Neural cell (in vitro differentiated cells): ENCODE data around the gene PMF1. TPM values are rescaled to one million over a fixed set of nuclear protein-coding genes. Genes with fewer than 3 reads are reported as not detected.

ENCODE experiments used
- H2AFZ ChIP-seq: fragments of 200-600, 300-800 bp; sonication (generic), shearing (Covaris generic); 2 replicates; pipeline ENCODE4 v1.6.0; 2014; ENCODE audit warnings: low read depth, mild to moderate bottlenecking, antibody characterized with exemption, low read length, moderate library complexity
- H3F3A ChIP-seq: fragments of 200-600 bp; shearing (Covaris generic); 2 replicates; pipeline ENCODE4 v1.6.1; 2016; ENCODE audit warnings: mild to moderate bottlenecking, moderate library complexity, mixed read lengths, antibody characterized with exemption, low read length; ENCODE audit not compliant: insufficient read depth, poor library complexity, severe bottlenecking
- H3K27ac ChIP-seq: fragments of 200-600, 300-800 bp; sonication (generic), shearing (Covaris generic); 2 replicates; pipeline ENCODE4 v1.5.1; 2014; ENCODE audit warnings: mild to moderate bottlenecking, low read length, moderate library complexity
- H3K27me3 ChIP-seq: fragments of 300-800, 200-600 bp; sonication (generic), shearing (Covaris generic); 2 replicates; pipeline ENCODE4 v1.6.0; 2014; ENCODE audit warnings: mild to moderate bottlenecking, low read depth, low read length, moderate library complexity; ENCODE audit not compliant: insufficient read depth
- H3K36me3 ChIP-seq: fragments of 300-800, 200-600 bp; sonication (generic), shearing (Covaris generic); 2 replicates; pipeline ENCODE4 v1.5.1; 2014; ENCODE audit warnings: mild to moderate bottlenecking, antibody characterized with exemption, low read length, moderate library complexity; ENCODE audit not compliant: insufficient read depth
- H3K4me2 ChIP-seq: fragments of 300-800, 200-600 bp; sonication (generic), shearing (Covaris generic); 2 replicates; pipeline ENCODE4 v1.6.0; 2014; ENCODE audit warnings: mild to moderate bottlenecking, low read length
- H3K4me3 ChIP-seq: fragments of 300-800, 200-600 bp; sonication (generic), shearing (Covaris generic); 2 replicates; pipeline ENCODE4 v1.5.1; 2014; ENCODE audit warnings: mild to moderate bottlenecking, low read length, moderate library complexity
- H3K79me2 ChIP-seq: fragments of 200-600 bp; shearing (Covaris generic); replicated peaks from 2 replicates; pipeline ENCODE4 v1.6.0; 2014; ENCODE audit warnings: mild to moderate bottlenecking, low read length, moderate library complexity; ENCODE audit not compliant: insufficient read depth
- H3K9ac ChIP-seq: fragments of 300-800, 200-600 bp; sonication (generic), shearing (Covaris generic); 2 replicates; pipeline ENCODE4 v1.6.1; 2016; ENCODE audit warnings: mild to moderate bottlenecking, low read length, mixed read lengths
- H3K9me2 ChIP-seq: fragments of 200-600 bp; shearing (Covaris generic); 2 replicates; pipeline ENCODE4 v1.6.1; 2016; ENCODE audit warnings: mild to moderate bottlenecking, low read length, mixed read lengths; ENCODE audit not compliant: insufficient read depth
- H3K9me3 ChIP-seq: fragments of 200-600, 300-800 bp; sonication (generic), shearing (Covaris generic); 2 replicates; pipeline ENCODE4 v1.6.1; 2016; ENCODE audit warnings: mild to moderate bottlenecking, mixed run types, low read length, moderate library complexity, mixed read lengths
- H4K20me1 ChIP-seq: fragments of 200-600 bp; shearing (Covaris generic); 2 replicates; pipeline ENCODE4 v1.6.1; 2016; ENCODE audit warnings: mild to moderate bottlenecking, mixed run types; ENCODE audit not compliant: insufficient read depth
- EP300 ChIP-seq: fragments of 450-650 bp; conservative IDR thresholded peaks from 2 replicates; pipeline ENCODE4 v1.6.1; 2014; ENCODE audit warnings: antibody characterized with exemption, mild to moderate bottlenecking, moderate library complexity; ENCODE audit not compliant: poor library complexity, severe bottlenecking
- EZH2 ChIP-seq: fragments of 200-600, 300-800 bp; shearing (Covaris generic), sonication (generic); IDR thresholded peaks from 2 replicates; pipeline ENCODE4 v1.6.1; 2014; ENCODE audit warnings: antibody characterized with exemption, low read length, borderline replicate concordance, mild to moderate bottlenecking; ENCODE audit not compliant: insufficient read depth, poor library complexity, severe bottlenecking
- MXI1 ChIP-seq: fragments of 450-650 bp; conservative IDR thresholded peaks from 2 replicates; pipeline ENCODE4 v1.6.1; 2014; ENCODE audit warnings: antibody characterized with exemption, mild to moderate bottlenecking; ENCODE audit not compliant: poor library complexity, severe bottlenecking
- POLR2AphosphoS5 ChIP-seq: IDR thresholded peaks from 2 replicates; pipeline ENCODE4 v1.6.1; 2012
- RAD21 ChIP-seq: fragments of 450-650 bp; conservative IDR thresholded peaks from 2 replicates; pipeline ENCODE4 v1.6.1; 2014; ENCODE audit warnings: antibody characterized with exemption, mild to moderate bottlenecking, moderate library complexity
- REST ChIP-seq: IDR thresholded peaks from 2 replicates; pipeline ENCODE4 v1.6.1; 2012; ENCODE audit warnings: borderline replicate concordance
- SMC3 ChIP-seq: fragments of 450-650 bp; conservative IDR thresholded peaks from 2 replicates; pipeline ENCODE4 v1.6.1; 2014; ENCODE audit warnings: antibody characterized with exemption, mild to moderate bottlenecking, moderate library complexity; ENCODE audit not compliant: poor library complexity
- TAF1 ChIP-seq: IDR thresholded peaks from 2 replicates; pipeline ENCODE4 v1.6.1; 2012; ENCODE audit warnings: low read depth
- polyA plus RNA-seq: library from polyadenylated mRNA; depleted of rRNA; stranded (reverse); fragments of >200 nt; gene quantifications from 2 replicates; pipeline ENCODE4 v1.2.3, GENCODE V29; 2014
- TF ChIP-seq, protein P1 (sequence below): fragments of 450-650 bp; IDR thresholded peaks from 2 replicates; pipeline ENCODE4 v1.5.1; 2014; ENCODE audit warnings: antibody characterized with exemption, mild to moderate bottlenecking, moderate library complexity; ENCODE audit not compliant: poor library complexity, severe bottlenecking

Gene PMF1
- polyA plus RNA-seq, 1 donor from 2014 or later: 97.0 TPM

- H4K20me1 ChIP-seq: no peaks in the 10 kb centered on the region
- TF ChIP-seq EZH2: no peak
- TF ChIP-seq POLR2AphosphoS5: no peak
- TF ChIP-seq SMC3: no peak
- no peak within 1 kb of the TSS for H3K4me3 ChIP-seq
- H3K9ac ChIP-seq: no peak within 1 kb of the TSS
- no peaks in the 10 kb centered on the region for H3K27me3 ChIP-seq
- H3K9me2 ChIP-seq: no peaks in the 10 kb centered on the region
- H3K79me2 ChIP-seq: no peaks in the 10 kb centered on the region
- no peaks in the 10 kb centered on the region for H3K36me3 ChIP-seq
- no peak within 1 kb of the TSS for H3K27ac ChIP-seq
- H3F3A ChIP-seq: no peaks in the 10 kb centered on the region
- H2AFZ ChIP-seq: no peak within 1 kb of the TSS
- H3K9me3 ChIP-seq: no peaks in the 10 kb centered on the region
- no peak within 1 kb of the TSS for H3K4me2 ChIP-seq
These were observed 29.1 kb downstream of the PMF1 start, which contains the start of gene BGLAP for GRCh38 chr1:156241926-156242325. BGLAP (plus strand) TSS chr1:156242184; CDS start chr1:156242232, 48 bp downstream.

DNA sequence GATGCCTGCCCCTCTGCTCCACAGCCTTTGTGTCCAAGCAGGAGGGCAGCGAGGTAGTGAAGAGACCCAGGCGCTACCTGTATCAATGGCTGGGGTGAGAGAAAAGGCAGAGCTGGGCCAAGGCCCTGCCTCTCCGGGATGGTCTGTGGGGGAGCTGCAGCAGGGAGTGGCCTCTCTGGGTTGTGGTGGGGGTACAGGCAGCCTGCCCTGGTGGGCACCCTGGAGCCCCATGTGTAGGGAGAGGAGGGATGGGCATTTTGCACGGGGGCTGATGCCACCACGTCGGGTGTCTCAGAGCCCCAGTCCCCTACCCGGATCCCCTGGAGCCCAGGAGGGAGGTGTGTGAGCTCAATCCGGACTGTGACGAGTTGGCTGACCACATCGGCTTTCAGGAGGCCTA lies 29.9 kb downstream of the PMF1 start:
- no peaks in the 10 kb centered on the region for H4K20me1 ChIP-seq
- H3K4me2 ChIP-seq: no peak overlapping the region
- H3F3A ChIP-seq: no peaks in the 10 kb centered on the region
- H3K79me2 ChIP-seq: no peaks in the 10 kb centered on the region
- H3K27ac ChIP-seq: no peak overlapping the region
- no peak overlapping the region for H2AFZ ChIP-seq
- no peak overlapping the region for H3K4me3 ChIP-seq
- no peak for TF ChIP-seq RAD21
- TF ChIP-seq EZH2: no peak
- TF ChIP-seq SMC3: no peak
- TF ChIP-seq EP300: no peak
- TF ChIP-seq MXI1: no peak
- no peak for TF ChIP-seq REST
- TF ChIP-seq POLR2AphosphoS5: no peak
- TF ChIP-seq TAF1: no peak
- TF ChIP-seq, protein P1, sequence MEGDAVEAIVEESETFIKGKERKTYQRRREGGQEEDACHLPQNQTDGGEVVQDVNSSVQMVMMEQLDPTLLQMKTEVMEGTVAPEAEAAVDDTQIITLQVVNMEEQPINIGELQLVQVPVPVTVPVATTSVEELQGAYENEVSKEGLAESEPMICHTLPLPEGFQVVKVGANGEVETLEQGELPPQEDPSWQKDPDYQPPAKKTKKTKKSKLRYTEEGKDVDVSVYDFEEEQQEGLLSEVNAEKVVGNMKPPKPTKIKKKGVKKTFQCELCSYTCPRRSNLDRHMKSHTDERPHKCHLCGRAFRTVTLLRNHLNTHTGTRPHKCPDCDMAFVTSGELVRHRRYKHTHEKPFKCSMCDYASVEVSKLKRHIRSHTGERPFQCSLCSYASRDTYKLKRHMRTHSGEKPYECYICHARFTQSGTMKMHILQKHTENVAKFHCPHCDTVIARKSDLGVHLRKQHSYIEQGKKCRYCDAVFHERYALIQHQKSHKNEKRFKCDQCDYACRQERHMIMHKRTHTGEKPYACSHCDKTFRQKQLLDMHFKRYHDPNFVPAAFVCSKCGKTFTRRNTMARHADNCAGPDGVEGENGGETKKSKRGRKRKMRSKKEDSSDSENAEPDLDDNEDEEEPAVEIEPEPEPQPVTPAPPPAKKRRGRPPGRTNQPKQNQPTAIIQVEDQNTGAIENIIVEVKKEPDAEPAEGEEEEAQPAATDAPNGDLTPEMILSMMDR: no peak
- no peaks in the 10 kb centered on the region for H3K9me2 ChIP-seq
- H3K9ac ChIP-seq: no peak overlapping the region
- no peaks in the 10 kb centered on the region for H3K9me3 ChIP-seq
- no peaks in the 10 kb centered on the region for H3K36me3 ChIP-seq
- no peaks in the 10 kb centered on the region for H3K27me3 ChIP-seq

DNA sequence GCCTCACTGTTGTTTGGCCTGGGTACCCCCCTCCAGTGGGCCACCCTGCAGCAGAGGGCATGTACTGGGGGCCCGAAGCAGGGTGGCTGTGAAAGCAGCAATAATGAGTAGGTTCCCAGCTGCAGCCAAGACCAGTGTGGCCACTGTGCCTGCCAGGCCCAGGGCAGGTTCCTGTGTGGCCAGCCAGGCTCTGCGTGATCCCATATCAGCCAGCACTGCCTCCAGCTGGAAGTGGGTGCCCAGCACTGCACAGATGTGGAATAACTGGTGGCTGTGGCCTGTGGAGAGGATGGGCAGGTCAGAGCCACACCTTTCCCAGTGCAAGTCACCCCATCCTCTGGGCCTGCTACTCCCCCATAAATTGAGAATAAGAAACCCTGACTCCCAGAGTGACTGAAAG lies 31.3 kb downstream of the PMF1 start:
- Histone ChIP-seq H3K9me3 (no peaks in the 10 kb centered on the region), H2AFZ (no peak overlapping the region), H3K4me2 (no peak overlapping the region), H4K20me1 (no peaks in the 10 kb centered on the region), H3F3A (no peaks in the 10 kb centered on the region), H3K27ac (no peak overlapping the region), H3K4me3 (no peak overlapping the region), H3K36me3 (no peaks in the 10 kb centered on the region), H3K27me3 (no peaks in the 10 kb centered on the region), H3K9me2 (no peaks in the 10 kb centered on the region), H3K79me2 (no peaks in the 10 kb centered on the region), H3K9ac (no peak overlapping the region)
- TF ChIP-seq EZH2 (no peak), REST (no peak)
